Loucy (cell line): ENCODE results near the gene SRPK3.

Experiments
- H2AFZ ChIP-seq: fragments of 200-600 bp; sonication (generic); 2 replicates; pipeline ENCODE4 v1.6.0; 2016; ENCODE audit warnings: antibody characterized with exemption, mild to moderate bottlenecking, low read length, moderate library complexity
- H3F3A ChIP-seq: fragments of 200-600 bp; 2 replicates; pipeline ENCODE4 v1.6.0; 2016; ENCODE audit warnings: antibody characterized with exemption, low read depth, mild to moderate bottlenecking
- H3K27me3 ChIP-seq: fragments of 200-600 bp; sonication (generic); 2 replicates; pipeline ENCODE4 v1.6.1; 2014; ENCODE audit warnings: low read length, mild to moderate bottlenecking; ENCODE audit not compliant: insufficient read depth, poor library complexity, severe bottlenecking
- H3K36me3 ChIP-seq: fragments of 200-600 bp; sonication (generic); 2 replicates; pipeline ENCODE4 v1.6.1; 2016; ENCODE audit warnings: low read length; ENCODE audit not compliant: insufficient read depth
- H3K4me1 ChIP-seq: fragments of 200-600 bp; sonication (generic); 2 replicates; pipeline ENCODE4 v1.5.1; 2014; ENCODE audit warnings: low read length, mild to moderate bottlenecking; ENCODE audit not compliant: insufficient read depth, poor library complexity, severe bottlenecking
- H3K4me2 ChIP-seq: fragments of 200-600 bp; sonication (generic); 2 replicates; pipeline ENCODE4 v1.6.0; 2014; ENCODE audit warnings: antibody characterized with exemption, low read length, low read depth, mild to moderate bottlenecking; ENCODE audit not compliant: poor library complexity, severe bottlenecking
- H3K4me3 ChIP-seq: fragments of 200-600 bp; sonication (generic); 2 replicates; pipeline ENCODE4 v1.5.1; 2014; ENCODE audit warnings: low read length, mild to moderate bottlenecking, mixed read lengths; ENCODE audit not compliant: poor library complexity, severe bottlenecking
- H3K79me2 ChIP-seq: fragments of 200-600 bp; sonication (generic); 2 replicates; pipeline ENCODE4 v1.6.1; 2014; ENCODE audit warnings: low read length; ENCODE audit not compliant: insufficient read depth
- H3K9ac ChIP-seq: fragments of 200-600 bp; sonication (generic); 2 replicates; pipeline ENCODE4 v1.6.0; 2014; ENCODE audit warnings: mild to moderate bottlenecking, low read depth, low read length, moderate library complexity; ENCODE audit not compliant: poor library complexity, severe bottlenecking
- H3K9me2 ChIP-seq: fragments of 200-600 bp; sonication (generic); replicated peaks from 2 replicates; pipeline ENCODE4 v1.6.1; 2016; ENCODE audit warnings: low read depth, low read length, mixed read lengths
- H3K9me3 ChIP-seq: fragments of 200-600 bp; sonication (generic); 2 replicates; pipeline ENCODE4 v1.6.1; 2014; ENCODE audit warnings: mild to moderate bottlenecking, antibody characterized with exemption, low read length, low read depth; ENCODE audit not compliant: insufficient read depth
- H4K20me1 ChIP-seq: fragments of 200-600 bp; sonication (generic); 2 replicates; pipeline ENCODE4 v1.6.0; 2014; ENCODE audit warnings: antibody characterized with exemption, low read length, mild to moderate bottlenecking; ENCODE audit not compliant: insufficient read depth, poor library complexity, severe bottlenecking
- CTCF ChIP-seq: fragments of 200-600 bp; sonication (generic); conservative IDR thresholded peaks from 2 replicates; pipeline ENCODE4 v1.5.1; 2014; ENCODE audit warnings: mild to moderate bottlenecking, antibody characterized with exemption, low read length
- EZH2phosphoT487 ChIP-seq: fragments of 200-600 bp; IDR thresholded peaks from 2 replicates; pipeline ENCODE4 v1.6.1; 2018; ENCODE audit warnings: antibody characterized with exemption, mild to moderate bottlenecking, moderate library complexity, borderline replicate concordance

Gene SRPK3

GRCh38 chrX:153827903-153828302 lies 47.1 kb downstream of the SRPK3 start:
- no peak overlapping the region for H3K4me2 ChIP-seq
- no peaks in the 10 kb centered on the region for H4K20me1 ChIP-seq
- H3K9me2 ChIP-seq, result no peaks in the 10 kb centered on the region
- no peak overlapping the region for H2AFZ ChIP-seq
- H3K9ac ChIP-seq, result no peak overlapping the region
- no peaks in the 10 kb centered on the region for H3F3A ChIP-seq
- no peaks in the 10 kb centered on the region for H3K9me3 ChIP-seq
- TF ChIP-seq EZH2phosphoT487 (no peak), CTCF (no peak)
- no peaks in the 10 kb centered on the region for H3K27me3 ChIP-seq
- H3K4me1 ChIP-seq, result peaks cover 4% of the 10 kb centered on the region
- H3K36me3 ChIP-seq, result no peaks in the 10 kb centered on the region
- no peaks in the 10 kb centered on the region for H3K79me2 ChIP-seq
- H3K4me3 ChIP-seq, result no peak overlapping the region

DNA sequence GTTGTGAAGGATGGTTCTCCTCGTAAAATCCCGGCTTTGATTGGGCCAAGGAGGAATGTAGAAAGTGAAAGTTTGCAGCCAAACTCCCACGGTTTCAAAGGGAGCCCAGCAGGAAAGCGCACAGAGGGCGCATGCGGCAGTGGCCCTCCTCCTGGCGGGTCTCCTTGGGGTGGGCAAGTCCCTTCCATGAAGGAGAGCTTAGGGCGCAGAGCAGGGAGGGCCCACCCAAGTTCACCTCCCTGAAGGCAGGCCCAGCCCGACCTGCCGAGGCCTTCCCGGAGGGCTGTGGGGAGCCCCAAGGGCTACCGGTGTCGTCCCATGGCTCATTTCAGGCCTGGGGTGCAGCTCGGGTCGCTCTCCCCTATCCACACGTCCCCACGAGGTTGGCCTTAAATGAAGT lies 47.5 kb downstream of the SRPK3 start:
- H3K4me3 ChIP-seq, result no peak overlapping the region

DNA sequence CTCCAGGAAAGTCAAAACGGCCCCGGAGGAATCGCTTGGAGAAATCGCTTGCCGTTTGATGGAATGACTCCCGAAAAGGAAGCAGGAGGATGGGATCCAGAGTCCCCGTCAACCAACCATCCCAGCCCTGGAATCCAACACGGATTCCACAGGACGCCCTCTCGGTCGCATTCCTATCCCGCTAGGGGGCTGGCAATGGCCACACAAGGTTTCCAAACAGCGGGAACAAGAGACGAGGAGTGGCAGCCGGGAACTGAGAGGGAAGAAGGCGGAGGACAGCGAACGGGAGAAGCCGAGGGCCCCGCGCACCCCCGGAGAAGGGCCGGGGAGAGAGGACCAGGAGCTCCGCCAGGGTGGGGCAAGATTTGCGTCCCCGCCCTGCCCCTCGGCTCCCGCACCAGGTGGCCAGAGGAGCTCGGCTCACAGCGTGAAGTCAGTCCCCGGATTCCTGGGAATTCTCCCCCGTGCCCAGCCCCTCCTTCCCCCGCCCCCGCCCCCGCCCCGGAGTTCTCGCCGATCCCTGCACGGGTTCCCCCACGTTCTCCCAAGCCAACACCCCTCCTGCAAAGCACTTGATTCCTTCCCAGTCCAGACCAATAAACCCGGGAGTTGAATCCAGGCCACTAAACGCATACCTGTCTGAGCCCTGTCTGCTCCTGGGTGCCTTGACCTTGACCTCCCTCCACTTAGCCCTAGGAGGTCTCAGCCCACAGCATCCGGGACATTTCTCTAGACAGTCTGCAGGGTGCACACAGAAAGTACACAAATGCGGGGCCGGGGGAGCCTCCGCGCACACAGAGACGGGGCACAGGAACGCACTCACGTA lies 48.1 kb downstream of the SRPK3 start:
- H2AFZ ChIP-seq, result no peak overlapping the region
- no peak overlapping the region for H3K9ac ChIP-seq
- H3K9me3 ChIP-seq, result no peaks in the 10 kb centered on the region
- H3K4me2 ChIP-seq, result no peak overlapping the region
- no peak overlapping the region for H3K4me3 ChIP-seq
- no peaks in the 10 kb centered on the region for H3K9me2 ChIP-seq
- H3K27me3 ChIP-seq, result no peaks in the 10 kb centered on the region
- no peaks in the 10 kb centered on the region for H3K36me3 ChIP-seq
- no peaks in the 10 kb centered on the region for H3K79me2 ChIP-seq
- no peaks in the 10 kb centered on the region for H3F3A ChIP-seq
- H3K4me1 ChIP-seq, result no peaks in the 10 kb centered on the region
- H4K20me1 ChIP-seq, result no peaks in the 10 kb centered on the region
- TF ChIP-seq CTCF, result no peak
- no peak for TF ChIP-seq EZH2phosphoT487

More for the DNA sequence above, 47.5 kb downstream of the SRPK3 start:
- no peak overlapping the region for H3K4me2 ChIP-seq
- no peak overlapping the region for H2AFZ ChIP-seq
- peaks cover 4% of the 10 kb centered on the region for H3K4me1 ChIP-seq
- no peak overlapping the region for H3K9ac ChIP-seq
- no peaks in the 10 kb centered on the region for H3K36me3 ChIP-seq
- H3F3A ChIP-seq, result no peaks in the 10 kb centered on the region
- no peak for TF ChIP-seq EZH2phosphoT487
- TF ChIP-seq CTCF, result no peak
- H3K27me3 ChIP-seq, result no peaks in the 10 kb centered on the region
- H3K9me2 ChIP-seq, result no peaks in the 10 kb centered on the region
- no peaks in the 10 kb centered on the region for H3K9me3 ChIP-seq
- H3K79me2 ChIP-seq, result no peaks in the 10 kb centered on the region
- H4K20me1 ChIP-seq, result no peaks in the 10 kb centered on the region
